HG02852 (cell line): ENCODE measurements around the gene NCF2.

Source experiments
- ATAC-seq: cut with Tn5 transposase; IDR thresholded peaks from one replicate; pipeline ENCODE4 v1.9.1; 2021; ENCODE audit warnings: mild to moderate bottlenecking, moderate library complexity; ENCODE audit not compliant: unreplicated experiment

The NCF2 gene

GRCh38 chr1:183553764-183554163 lies 36.5 kb downstream of the NCF2 start:
- no peak for ATAC-seq

- no peak for ATAC-seq
Observed at GRCh38 chr1:183553331-183553730, 36.9 kb downstream of the NCF2 start.

- no peak for ATAC-seq
Observed at GRCh38 chr1:183552891-183553290, 37.4 kb downstream of the NCF2 start.

- no peak for ATAC-seq
Observed at GRCh38 chr1:183552441-183552840, 37.8 kb downstream of the NCF2 start.

DNA sequence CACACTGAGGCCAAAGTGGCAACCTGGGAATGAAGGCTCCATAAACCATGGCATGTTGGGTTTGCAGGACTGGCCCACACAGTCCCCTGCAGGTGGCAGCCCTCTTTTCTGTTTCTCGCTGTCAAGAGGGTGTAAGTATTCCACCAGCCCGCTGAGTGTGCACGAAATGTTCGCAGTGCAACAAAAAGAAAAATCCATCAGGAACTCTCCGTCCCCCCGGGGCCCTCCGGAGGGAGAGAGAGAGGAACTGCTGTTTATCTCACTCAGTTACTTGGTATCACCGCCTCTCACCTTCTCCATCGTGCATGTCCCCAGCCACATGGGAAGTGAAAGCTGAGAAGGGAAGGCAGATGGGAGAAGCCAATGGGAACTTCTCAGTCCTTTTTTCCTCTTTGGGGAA lies 38.3 kb downstream of the NCF2 start:
- no peak for ATAC-seq

DNA sequence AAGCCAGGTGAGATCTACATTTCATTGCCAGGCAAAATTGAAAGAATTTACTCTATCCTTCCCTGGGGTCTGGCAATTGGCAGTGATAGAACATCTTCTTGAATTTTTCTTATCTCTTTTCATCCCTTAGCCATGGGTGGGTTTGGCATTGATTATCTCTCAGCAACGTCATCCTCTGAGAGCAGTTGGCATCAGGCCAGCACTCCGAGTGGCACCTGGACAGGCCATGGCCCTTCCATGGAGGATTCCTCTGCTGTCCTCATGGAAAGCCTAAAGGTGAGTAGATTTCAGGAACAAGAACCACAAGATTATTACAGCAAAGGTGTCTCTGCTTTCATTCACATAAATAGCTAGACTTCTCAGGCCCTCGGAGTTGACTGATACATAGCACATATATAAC lies 39.3 kb downstream of the NCF2 start:
- ATAC-seq = no peak

- no peak for ATAC-seq
Observed at GRCh38 chr1:183548116-183548515, 42.1 kb downstream of the NCF2 start.

- ATAC-seq = no peak
Observed at GRCh38 chr1:183546427-183546826, 43.8 kb downstream of the NCF2 start.

GRCh38 chr1:183544598-183545297 lies 45.5 kb downstream of the NCF2 start:
- no peak for ATAC-seq

DNA sequence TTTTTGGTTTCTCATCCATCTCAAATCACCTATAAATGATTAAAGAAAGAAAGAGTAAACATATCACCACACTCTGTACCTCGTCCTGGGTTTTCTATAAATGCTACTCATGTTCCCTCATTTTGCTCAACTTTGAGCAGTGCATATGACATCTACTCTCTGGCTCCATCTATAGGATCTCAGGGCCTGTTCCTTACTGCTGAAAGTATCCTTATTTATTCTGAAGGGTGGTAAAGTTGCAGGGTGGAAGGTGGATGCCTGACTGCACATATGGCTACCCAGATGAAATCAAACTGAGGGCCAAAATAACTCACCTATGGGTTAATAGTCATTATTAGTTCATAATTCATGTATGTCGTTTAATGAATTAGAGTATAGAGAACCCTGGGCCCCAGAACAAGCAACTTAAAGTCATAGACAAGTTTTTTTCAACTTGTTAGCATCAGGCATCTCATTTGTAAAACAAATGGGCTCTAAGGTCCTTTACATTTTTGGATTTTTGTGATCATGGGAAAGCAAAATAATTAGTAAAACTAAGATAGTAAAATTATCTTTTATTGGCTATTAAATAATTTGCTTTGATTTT lies 46.5 kb downstream of the NCF2 start:
- ATAC-seq = no peak

- ATAC-seq = no peak
Observed at GRCh38 chr1:183537405-183537804, 52.9 kb downstream of the NCF2 start.

- ATAC-seq = no peak
Observed at GRCh38 chr1:183533617-183534174, 56.6 kb downstream of the NCF2 start.

- ATAC-seq = no peak
Observed at GRCh38 chr1:183528577-183528976, 61.7 kb downstream of the NCF2 start.

GRCh38 chr1:183522104-183522503 lies 68.2 kb downstream of the NCF2 start:
- ATAC-seq = no peak

DNA sequence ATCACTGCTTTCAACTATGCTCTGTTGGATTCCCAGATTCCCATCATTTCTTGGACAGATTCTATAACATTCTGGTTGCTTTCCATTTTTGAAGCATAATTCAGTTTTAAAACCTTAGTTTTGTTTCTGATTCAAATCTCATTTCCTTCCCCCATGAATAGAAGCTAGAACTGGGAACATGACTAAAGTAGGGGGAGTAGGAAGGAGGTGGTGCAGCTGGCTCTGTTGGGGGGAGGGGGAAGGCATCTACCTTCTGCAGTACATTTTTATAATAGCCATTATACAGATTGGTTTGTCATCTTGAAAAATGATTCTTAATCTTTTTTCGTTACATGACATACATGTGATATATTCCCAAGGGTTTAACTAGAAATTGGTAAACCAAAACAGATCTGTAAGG lies 69.9 kb downstream of the NCF2 start:
- no peak for ATAC-seq

DNA sequence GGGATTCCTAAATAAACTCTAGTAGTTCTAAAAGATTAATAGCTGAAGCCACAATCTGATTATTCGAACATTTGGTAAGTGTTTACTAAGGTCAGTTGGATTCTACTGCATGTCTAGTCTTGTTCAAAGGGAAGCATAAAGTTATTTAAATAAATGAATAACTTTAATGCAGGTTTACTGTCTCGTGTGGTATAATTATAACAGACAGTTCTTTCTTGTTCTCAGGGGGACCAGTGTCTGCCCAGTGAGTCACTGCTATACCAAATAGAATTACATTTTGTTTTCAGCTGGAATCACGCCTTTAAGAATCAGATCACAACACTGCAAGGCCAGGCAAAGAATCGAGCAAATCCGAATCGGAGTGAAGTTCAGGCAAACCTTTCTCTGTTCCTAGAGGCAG lies 72.9 kb downstream of the NCF2 start:
- ATAC-seq = no peak

DNA sequence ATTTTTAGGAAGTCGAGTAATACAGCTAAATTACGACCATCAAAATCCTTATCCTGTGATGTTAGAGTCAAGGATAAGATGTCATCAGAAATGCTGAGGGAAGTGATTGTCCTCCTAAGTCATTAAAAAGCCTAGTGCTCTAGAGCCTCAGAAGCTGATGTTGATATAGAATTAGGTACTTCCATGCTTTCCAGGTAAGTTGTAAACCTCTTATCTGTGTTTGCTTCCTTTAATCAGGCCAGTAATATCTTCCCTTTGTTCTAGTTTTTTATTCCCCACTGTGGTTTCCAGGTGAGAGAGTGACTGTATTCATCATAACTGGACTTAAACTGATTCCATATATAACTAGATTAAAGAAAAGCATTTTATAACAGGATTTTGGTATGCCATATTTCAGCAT lies 73.5 kb downstream of the NCF2 start:
- ATAC-seq = no peak

GRCh38 chr1:183515002-183515689 lies 75.1 kb downstream of the NCF2 start:
- no peak for ATAC-seq

DNA sequence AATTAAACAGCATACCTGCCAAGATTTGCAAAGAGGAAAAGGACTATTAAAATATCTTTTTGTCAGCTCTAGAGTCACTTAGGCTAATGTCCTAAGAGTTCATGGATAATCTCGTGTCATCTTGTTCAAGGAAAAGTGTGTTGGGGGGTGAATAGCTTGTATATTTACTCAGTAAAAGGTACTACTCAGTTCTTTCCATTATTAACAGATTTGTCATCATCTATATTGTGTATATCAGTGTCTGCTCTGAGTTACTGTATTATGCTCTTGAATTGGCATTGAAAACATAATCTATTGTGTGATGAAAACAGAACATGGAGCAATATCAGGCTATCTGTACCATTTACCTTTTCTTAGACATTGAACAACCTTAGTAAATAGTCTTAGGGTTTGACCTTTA lies 76.0 kb downstream of the NCF2 start:
- ATAC-seq = no peak

DNA sequence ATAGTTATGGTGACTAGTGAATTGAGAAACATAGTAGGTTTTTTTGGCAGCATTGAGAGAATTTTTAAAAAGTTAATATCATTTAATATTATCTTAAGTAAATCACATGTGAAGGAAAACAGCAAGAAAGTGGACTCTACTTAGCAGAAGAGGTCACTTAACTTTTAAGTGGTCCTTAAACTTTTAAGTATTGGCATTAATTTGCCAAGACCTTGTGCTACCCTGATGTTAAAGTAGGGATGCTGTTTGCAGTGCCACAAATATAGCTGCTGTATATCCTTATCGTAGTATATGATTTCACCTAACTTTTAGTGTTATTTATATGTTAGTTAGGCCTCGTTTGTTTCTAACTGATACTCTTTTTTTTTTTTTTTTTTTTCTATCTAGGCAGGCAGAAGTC lies 77.8 kb downstream of the NCF2 start:
- ATAC-seq = no peak

GRCh38 chr1:183508694-183509093 lies 81.6 kb downstream of the NCF2 start:
- ATAC-seq = no peak

DNA sequence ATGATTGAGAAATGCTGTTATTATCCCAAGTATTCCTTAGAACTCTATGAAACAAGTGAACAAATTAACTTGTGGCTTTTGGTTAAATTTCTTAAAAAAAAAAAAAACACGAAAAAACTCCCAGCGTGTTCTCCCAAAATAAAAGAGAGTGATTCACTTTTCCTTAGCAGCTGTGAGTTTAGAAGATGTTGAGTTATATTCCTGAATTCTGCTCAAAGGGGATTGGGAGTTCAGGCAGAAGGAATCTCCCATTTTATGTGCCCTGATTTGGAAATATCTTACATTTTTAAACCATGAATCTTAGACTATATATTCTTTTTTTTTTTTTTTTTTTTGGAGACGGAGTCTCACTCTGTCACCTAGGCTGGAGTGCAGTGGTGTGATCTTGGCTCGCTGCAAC lies 83.7 kb downstream of the NCF2 start:
- no peak for ATAC-seq
